Calu3 (cell line): ENCODE data around the gene MINDY4. TPM values are rescaled to one million over a fixed set of nuclear protein-coding genes. Genes with fewer than 3 reads are reported as not detected.

Experiments
- BruUV-seq: library from RNA; stranded (reverse); fragments of 400-500 nt; replicated peaks from 2 replicates; lab custom pipeline; 2021; lab: Mats Ljungman, UMichigan
- CTCF ChIA-PET: fragments of 300-600 bp; sonication (Branson Sonifier 250); formaldehyde crosslinking; loops from one replicate; lab custom pipeline; 2022; ENCODE audit warnings: antibody characterized with exemption; lab: Charles Lee
- DNase-seq: peaks from one replicate; pipeline ENCODE4 v3.0.0; 2022
- H3K27ac Mint-ChIP-seq: one replicate; pipeline ENCODE4 v1.8.0; 2022; ENCODE audit warnings: mixed read lengths; ENCODE audit not compliant: unreplicated experiment
- H3K27me3 Mint-ChIP-seq: one replicate; pipeline ENCODE4 v1.8.0; 2022; ENCODE audit warnings: mixed read lengths; ENCODE audit not compliant: unreplicated experiment
- H3K36me3 Mint-ChIP-seq: one replicate; pipeline ENCODE4 v1.8.0; 2022; ENCODE audit warnings: mild to moderate bottlenecking, moderate library complexity, mixed read lengths; ENCODE audit not compliant: insufficient read depth, unreplicated experiment
- H3K4me1 Mint-ChIP-seq: one replicate; pipeline ENCODE4 v1.8.0; 2022; ENCODE audit warnings: mild to moderate bottlenecking, low read depth, mixed read lengths; ENCODE audit not compliant: unreplicated experiment
- H3K4me3 Mint-ChIP-seq: one replicate; pipeline ENCODE4 v1.8.0; 2022; ENCODE audit warnings: mild to moderate bottlenecking, low read depth, moderate library complexity, mixed read lengths; ENCODE audit not compliant: unreplicated experiment
- H3K9me3 Mint-ChIP-seq: one replicate; pipeline ENCODE4 v1.8.0; 2022; ENCODE audit warnings: low read depth, mixed read lengths; ENCODE audit not compliant: unreplicated experiment
- intact Hi-C: fragments of 100-400 bp; cut with micrococcal nuclease; formaldehyde crosslinking; loops from one replicate; pipeline ENCODE4 v1.10.0; 2022; ENCODE audit not compliant: unreplicated experiment
- total RNA-seq: library from RNA; stranded (reverse); gene quantifications from 2 replicates; pipeline ENCODE4 v1.2.3, GENCODE V29; 2022
- TF ChIP-seq, protein P1 (sequence below): fragments of 200-600 bp; IDR thresholded peaks from one replicate; pipeline ENCODE4 v1.8.0; 2022; ENCODE audit warnings: antibody characterized with exemption; ENCODE audit not compliant: unreplicated experiment

Gene MINDY4
- total RNA-seq, 1 experiment from 2014 or later: 12.4 TPM

DNA sequence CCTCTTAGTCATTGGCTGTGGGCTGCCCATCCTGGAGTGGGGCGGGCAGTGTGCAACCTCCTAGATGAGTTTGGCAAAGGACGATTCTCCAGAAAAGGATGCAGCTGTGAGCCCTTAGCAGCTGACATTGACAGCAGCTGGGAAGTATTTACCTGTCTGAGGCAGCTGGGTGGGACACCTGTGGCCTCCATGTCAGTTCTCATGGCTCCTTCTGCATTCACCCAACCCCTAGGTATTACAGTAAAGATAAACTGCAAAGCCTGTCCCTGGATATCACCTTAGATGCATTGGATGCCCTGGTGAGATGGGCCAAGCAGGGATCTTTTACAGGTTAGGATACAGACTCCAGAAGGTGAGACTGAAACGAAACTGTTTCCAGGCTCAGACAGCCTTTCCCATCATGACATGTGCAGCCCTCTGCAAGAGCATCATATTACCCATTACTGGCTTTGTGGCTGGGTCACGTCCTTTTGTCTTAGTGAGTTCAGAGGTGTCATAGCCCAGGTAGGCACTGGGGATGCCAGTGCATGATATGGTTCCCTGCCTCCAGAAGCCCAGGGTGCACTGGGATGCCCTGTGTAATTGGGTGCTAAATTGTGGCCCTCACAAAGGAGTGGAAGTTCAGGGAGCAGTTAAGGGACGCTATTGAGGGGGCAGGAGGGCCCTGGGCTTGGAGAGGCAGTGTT is 28.9 kb downstream of the MINDY4 start:
- Mint-ChIP-seq H3K27me3 (no peaks in the 10 kb centered on the region), H3K4me3 (no peak overlapping the region), H3K36me3 (no peaks in the 10 kb centered on the region), H3K27ac (peak overlapping the region; percentile 30), H3K9me3 (peaks cover 4% of the 10 kb centered on the region), H3K4me1 (peaks cover 58% of the 10 kb centered on the region)
- intact Hi-C loops: loop anchor here (1.0 to 2.0 kb wide), 4 partner anchors 97 to 322 kb away; no protein-coding TSS in a partner anchor
- no peak for DNase-seq
- BruUV-seq: no TSS peak
- CTCF ChIA-PET: interaction anchor here (0.8 to 2.0 kb wide), 8 partner anchors 9 to 323 kb away, joined by 3 to 9 read pairs (median 4); no protein-coding TSS in a partner anchor
- TF ChIP-seq, protein P1, sequence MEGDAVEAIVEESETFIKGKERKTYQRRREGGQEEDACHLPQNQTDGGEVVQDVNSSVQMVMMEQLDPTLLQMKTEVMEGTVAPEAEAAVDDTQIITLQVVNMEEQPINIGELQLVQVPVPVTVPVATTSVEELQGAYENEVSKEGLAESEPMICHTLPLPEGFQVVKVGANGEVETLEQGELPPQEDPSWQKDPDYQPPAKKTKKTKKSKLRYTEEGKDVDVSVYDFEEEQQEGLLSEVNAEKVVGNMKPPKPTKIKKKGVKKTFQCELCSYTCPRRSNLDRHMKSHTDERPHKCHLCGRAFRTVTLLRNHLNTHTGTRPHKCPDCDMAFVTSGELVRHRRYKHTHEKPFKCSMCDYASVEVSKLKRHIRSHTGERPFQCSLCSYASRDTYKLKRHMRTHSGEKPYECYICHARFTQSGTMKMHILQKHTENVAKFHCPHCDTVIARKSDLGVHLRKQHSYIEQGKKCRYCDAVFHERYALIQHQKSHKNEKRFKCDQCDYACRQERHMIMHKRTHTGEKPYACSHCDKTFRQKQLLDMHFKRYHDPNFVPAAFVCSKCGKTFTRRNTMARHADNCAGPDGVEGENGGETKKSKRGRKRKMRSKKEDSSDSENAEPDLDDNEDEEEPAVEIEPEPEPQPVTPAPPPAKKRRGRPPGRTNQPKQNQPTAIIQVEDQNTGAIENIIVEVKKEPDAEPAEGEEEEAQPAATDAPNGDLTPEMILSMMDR: no peak

DNA sequence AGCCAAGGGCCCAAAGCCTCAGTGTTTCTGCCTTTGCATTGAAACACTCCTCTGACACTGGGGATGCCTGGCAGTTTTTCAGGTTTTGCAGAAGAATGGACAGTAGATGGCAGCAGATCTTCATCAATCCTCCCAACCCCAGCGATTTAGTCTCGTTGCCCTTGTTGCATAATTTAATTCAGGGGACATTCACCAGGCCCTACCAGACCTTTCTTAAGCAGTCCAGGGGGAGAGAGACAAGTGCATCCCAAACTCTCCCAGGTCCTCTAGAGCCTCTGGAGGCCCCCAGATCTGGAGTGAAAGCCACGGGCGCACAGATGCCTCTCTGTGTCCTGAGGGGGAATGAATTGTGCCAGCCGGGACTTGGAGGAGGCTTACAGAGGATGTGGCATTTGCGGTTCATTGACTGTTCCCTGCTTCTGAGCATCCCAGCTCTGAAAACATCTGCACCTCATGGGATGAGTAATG is 29.6 kb downstream of the MINDY4 start:
- TF ChIP-seq, protein P1: peak; percentile 92
- CTCF ChIA-PET: interaction anchor here (0.9 to 1.8 kb wide), 3 partner anchors 173 to 322 kb away, joined by 3 to 6 read pairs (median 3); no protein-coding TSS in a partner anchor
- H3K4me1 Mint-ChIP-seq: peaks cover 51% of the 10 kb centered on the region
- H3K27ac Mint-ChIP-seq: no peak overlapping the region
- no peak overlapping the region for H3K4me3 Mint-ChIP-seq
- no peaks in the 10 kb centered on the region for H3K27me3 Mint-ChIP-seq
- intact Hi-C loops: loop anchor here (1.0 to 2.0 kb wide), 4 partner anchors 96 to 321 kb away; no protein-coding TSS in a partner anchor
- BruUV-seq: no TSS peak
- peak; percentile 76 for DNase-seq
- peaks cover 4% of the 10 kb centered on the region for H3K9me3 Mint-ChIP-seq
- H3K36me3 Mint-ChIP-seq: no peaks in the 10 kb centered on the region

DNA sequence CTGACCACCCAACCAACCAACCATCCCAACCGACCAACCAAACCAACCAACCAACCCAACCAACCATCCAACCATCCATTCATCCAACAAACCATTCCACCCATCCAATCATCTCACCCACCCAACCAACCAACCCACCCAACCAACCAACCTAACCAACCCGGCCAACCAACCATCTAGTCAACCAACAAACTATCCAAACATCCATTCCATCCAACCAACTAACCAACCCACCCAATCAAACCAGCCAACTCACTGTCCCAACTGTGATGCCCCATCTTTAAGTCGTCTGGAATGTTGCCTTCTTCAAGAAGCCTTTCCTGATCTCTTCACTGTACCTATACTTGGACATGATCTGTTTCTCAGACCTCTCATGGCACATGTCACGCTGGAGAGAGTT is 31.6 kb downstream of the MINDY4 start:
- H3K27ac Mint-ChIP-seq: no peak overlapping the region
- H3K4me3 Mint-ChIP-seq: no peak overlapping the region
- TF ChIP-seq, protein P1: no peak
- BruUV-seq: no TSS peak
- no peaks in the 10 kb centered on the region for H3K36me3 Mint-ChIP-seq
- CTCF ChIA-PET: no interaction called here
- intact Hi-C loops: no loop called here
- no peaks in the 10 kb centered on the region for H3K27me3 Mint-ChIP-seq
- no peak for DNase-seq
- peaks cover 31% of the 10 kb centered on the region for H3K4me1 Mint-ChIP-seq
- H3K9me3 Mint-ChIP-seq: peaks cover 4% of the 10 kb centered on the region

DNA sequence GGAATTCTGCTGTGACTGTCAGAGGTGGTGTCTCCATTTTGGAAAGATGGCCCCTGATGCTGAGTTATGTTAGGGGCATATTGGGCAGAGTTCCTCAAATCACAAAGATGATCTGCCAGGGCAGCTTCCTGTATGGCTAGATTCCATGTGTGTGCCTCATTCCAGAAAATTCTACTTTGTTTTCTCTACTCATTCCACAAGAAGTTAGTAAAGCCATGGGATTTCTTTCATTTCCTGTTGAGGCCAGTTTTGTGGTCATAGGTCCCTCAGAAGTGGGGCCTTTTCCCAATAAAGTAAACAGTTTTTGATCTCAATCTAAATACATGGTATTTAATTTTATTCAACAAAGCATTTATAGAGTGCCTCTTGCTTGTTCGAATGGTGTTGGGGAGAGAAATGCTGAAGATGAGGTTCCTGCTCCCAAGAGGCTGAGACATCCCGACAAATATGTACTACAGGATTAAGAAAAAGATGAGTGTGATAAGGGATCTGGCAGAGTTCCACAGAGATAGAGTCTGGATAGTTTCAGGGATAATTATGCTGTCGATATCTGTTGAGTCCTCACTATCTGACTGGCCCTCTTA is 33.0 kb downstream of the MINDY4 start:
- TF ChIP-seq, protein P1: no peak
- DNase-seq: no peak
- Mint-ChIP-seq H3K9me3 (peaks cover 4% of the 10 kb centered on the region), H3K27me3 (no peaks in the 10 kb centered on the region), H3K4me1 (peaks cover 33% of the 10 kb centered on the region), H3K27ac (no peak overlapping the region), H3K4me3 (no peak overlapping the region), H3K36me3 (no peaks in the 10 kb centered on the region)
- intact Hi-C loops: no loop called here
- CTCF ChIA-PET: no interaction called here
- no TSS peak for BruUV-seq
